Measurements from ENCODE around the gene CASTOR1.

CASTOR1 gene

DNA sequence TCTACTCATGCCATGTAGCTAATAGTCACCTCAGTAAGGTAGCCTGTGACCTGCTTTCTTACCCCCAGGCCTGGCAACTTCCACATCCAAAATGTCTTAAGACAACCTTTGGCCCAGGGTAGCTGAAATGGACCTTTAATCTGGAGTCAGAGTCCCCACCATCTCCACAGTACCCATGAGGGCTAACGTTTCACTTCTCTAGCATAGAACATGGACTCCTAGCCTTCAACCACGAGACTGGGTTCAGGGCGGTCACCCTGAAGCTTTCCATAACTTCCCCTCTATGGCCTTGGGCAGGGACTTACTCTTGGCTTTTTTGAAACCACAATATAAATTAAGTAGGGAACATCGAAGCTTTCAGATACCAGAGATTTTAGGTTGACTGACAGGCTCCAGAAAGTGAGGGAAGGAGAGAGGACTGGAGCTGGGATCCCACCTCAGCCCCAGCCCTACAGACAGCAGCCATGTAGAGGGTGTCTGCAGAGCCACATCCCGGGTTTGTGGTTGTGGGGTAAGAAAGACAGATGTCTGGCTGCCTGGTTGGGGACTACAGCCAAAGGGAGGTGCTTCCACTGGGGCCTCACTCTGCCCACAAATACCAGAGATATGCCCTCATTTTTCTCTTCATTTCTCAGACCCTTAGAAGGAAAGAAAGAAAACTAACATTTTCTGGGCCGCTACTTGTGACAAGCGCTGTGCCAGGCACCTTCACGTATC is 34.9 kb upstream of the CASTOR1 start:
- H3K27ac ChIP-seq (ENCODE audit: low read depth, low read length), result no peak overlapping the region
- H3K4ac ChIP-seq (ENCODE audit: low read depth, low read length), result no peak overlapping the region
- no peak overlapping the region for H3K9ac ChIP-seq (ENCODE audit: low read length)
- H3K4me1 ChIP-seq (ENCODE audit: control insufficient read depth, low read depth, low read length), result no peaks in the 10 kb centered on the region
- H3K23ac ChIP-seq (ENCODE audit: low read length), result no peak overlapping the region
- H2BK120ac ChIP-seq (ENCODE audit: low read depth, low read length), result no peak overlapping the region
- no peak overlapping the region for H2BK15ac ChIP-seq (replicated peaks; ENCODE audit: low read depth)
- no peak overlapping the region for H3K4me3 ChIP-seq (ENCODE audit: low read length)
- no peak overlapping the region for H3K18ac ChIP-seq (ENCODE audit: low read length)
- no peak overlapping the region for H2BK5ac ChIP-seq (ENCODE audit: low read length)
- no peaks in the 10 kb centered on the region for H3K79me2 ChIP-seq (ENCODE audit: control insufficient read depth, insufficient read depth, low read length)
- no peak overlapping the region for H2AK5ac ChIP-seq (ENCODE audit: low read length)
- H3K56ac ChIP-seq (ENCODE audit: low read length), result no peak overlapping the region
- no peaks in the 10 kb centered on the region for H3K36me3 ChIP-seq (ENCODE audit: control insufficient read depth, insufficient read depth, low read length)
- H3K79me1 ChIP-seq (ENCODE audit: low read length), result no peaks in the 10 kb centered on the region
- no peaks in the 10 kb centered on the region for H3K27me3 ChIP-seq (ENCODE audit: insufficient read depth, low read length, poor library complexity)
- H3K4me2 ChIP-seq (ENCODE audit: low read length), result no peak overlapping the region
- no peak overlapping the region for H4K5ac ChIP-seq (ENCODE audit: low read length)
- no peak overlapping the region for H4K8ac ChIP-seq (ENCODE audit: low read depth, low read length)
- no peak for DNase-seq
- no CpG with 5 or more reads among the region's 8 CpGs for WGBS (ENCODE audit: extremely low coverage, insufficient coverage, low lambda C conversion rate)

DNA sequence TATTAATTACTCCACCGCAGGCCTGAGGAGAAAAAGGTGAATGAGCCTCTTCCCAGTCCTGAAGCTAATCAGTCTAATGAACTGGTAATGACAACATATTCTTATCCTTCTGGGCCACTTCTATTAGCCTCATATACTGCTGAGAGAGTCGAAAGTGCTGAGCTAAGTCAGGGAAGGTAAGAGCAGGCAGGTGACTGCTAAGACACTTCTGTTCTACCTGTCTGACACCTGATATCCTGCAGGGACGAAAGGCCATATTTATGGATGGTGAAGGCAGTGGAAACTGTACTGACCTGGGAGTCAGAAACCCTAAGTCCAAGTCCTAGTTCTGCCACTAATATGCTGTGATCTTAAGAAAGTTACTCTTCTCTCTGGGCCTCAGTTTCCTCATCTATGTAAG is 33.9 kb upstream of the CASTOR1 start:
- no peaks in the 10 kb centered on the region for H3K79me1 ChIP-seq (ENCODE audit: low read length)
- H3K79me2 ChIP-seq (ENCODE audit: control insufficient read depth, insufficient read depth, low read length), result no peaks in the 10 kb centered on the region
- H3K9ac ChIP-seq (ENCODE audit: low read length), result no peak overlapping the region
- no peak overlapping the region for H3K4me3 ChIP-seq (ENCODE audit: low read length)
- no peak overlapping the region for H3K23ac ChIP-seq (ENCODE audit: low read length)
- WGBS (ENCODE audit: extremely low coverage, insufficient coverage, low lambda C conversion rate), result no CpG with 5 or more reads among the region's 3 CpGs
- H2BK120ac ChIP-seq (ENCODE audit: low read depth, low read length), result no peak overlapping the region
- no peak overlapping the region for H3K4me2 ChIP-seq (ENCODE audit: low read length)
- H4K8ac ChIP-seq (ENCODE audit: low read depth, low read length), result no peak overlapping the region
- no peak overlapping the region for H4K5ac ChIP-seq (ENCODE audit: low read length)
- H3K27me3 ChIP-seq (ENCODE audit: insufficient read depth, low read length, poor library complexity), result no peaks in the 10 kb centered on the region
- H2BK15ac ChIP-seq (replicated peaks; ENCODE audit: low read depth), result no peak overlapping the region
- H3K4ac ChIP-seq (ENCODE audit: low read depth, low read length), result no peak overlapping the region
- no peaks in the 10 kb centered on the region for H3K36me3 ChIP-seq (ENCODE audit: control insufficient read depth, insufficient read depth, low read length)
- no peaks in the 10 kb centered on the region for H3K4me1 ChIP-seq (ENCODE audit: control insufficient read depth, low read depth, low read length)
- no peak for DNase-seq
- no peak overlapping the region for H3K56ac ChIP-seq (ENCODE audit: low read length)
- no peak overlapping the region for H2BK5ac ChIP-seq (ENCODE audit: low read length)
- H3K27ac ChIP-seq (ENCODE audit: low read depth, low read length), result no peak overlapping the region
- no peak overlapping the region for H2AK5ac ChIP-seq (ENCODE audit: low read length)
- H3K18ac ChIP-seq (ENCODE audit: low read length), result no peak overlapping the region

DNA sequence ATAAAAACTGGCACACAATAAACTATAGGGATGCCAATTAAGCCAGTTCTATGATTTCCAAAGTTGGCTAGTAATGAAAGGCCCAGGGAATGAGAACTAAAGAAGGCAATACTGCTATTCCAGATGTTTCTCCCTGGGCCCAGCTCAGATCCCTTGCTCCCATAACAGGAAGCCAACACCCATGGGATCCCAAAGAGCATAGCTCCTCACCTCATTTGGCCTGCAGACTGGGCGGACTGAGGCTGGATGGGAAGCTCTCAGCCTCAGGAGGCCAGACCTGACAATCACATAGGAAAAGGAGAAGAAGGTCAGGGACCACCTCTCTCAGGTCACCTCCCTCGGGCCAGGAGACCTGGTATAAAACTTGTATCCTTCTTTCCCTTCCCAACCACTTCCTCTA is 32.2 kb upstream of the CASTOR1 start:
- H4K5ac ChIP-seq (ENCODE audit: low read length), result no peak overlapping the region
- H3K79me1 ChIP-seq (ENCODE audit: low read length), result no peaks in the 10 kb centered on the region
- no peak overlapping the region for H3K18ac ChIP-seq (ENCODE audit: low read length)
- no peak overlapping the region for H3K4me2 ChIP-seq (ENCODE audit: low read length)
- H3K9ac ChIP-seq (ENCODE audit: low read length), result no peak overlapping the region
- no peaks in the 10 kb centered on the region for H3K4me1 ChIP-seq (ENCODE audit: control insufficient read depth, low read depth, low read length)
- no peaks in the 10 kb centered on the region for H3K27me3 ChIP-seq (ENCODE audit: insufficient read depth, low read length, poor library complexity)
- no peak overlapping the region for H3K56ac ChIP-seq (ENCODE audit: low read length)
- H2BK5ac ChIP-seq (ENCODE audit: low read length), result no peak overlapping the region
- H3K23ac ChIP-seq (ENCODE audit: low read length), result no peak overlapping the region
- no CpG with 5 or more reads among the region's 2 CpGs for WGBS (ENCODE audit: extremely low coverage, insufficient coverage, low lambda C conversion rate)
- H3K27ac ChIP-seq (ENCODE audit: low read depth, low read length), result no peak overlapping the region
- no peak overlapping the region for H4K8ac ChIP-seq (ENCODE audit: low read depth, low read length)
- H2BK15ac ChIP-seq (replicated peaks; ENCODE audit: low read depth), result no peak overlapping the region
- no peak for DNase-seq
- H2BK120ac ChIP-seq (ENCODE audit: low read depth, low read length), result no peak overlapping the region
- H3K4me3 ChIP-seq (ENCODE audit: low read length), result no peak overlapping the region
- no peaks in the 10 kb centered on the region for H3K36me3 ChIP-seq (ENCODE audit: control insufficient read depth, insufficient read depth, low read length)
- H3K79me2 ChIP-seq (ENCODE audit: control insufficient read depth, insufficient read depth, low read length), result no peaks in the 10 kb centered on the region
- no peak overlapping the region for H3K4ac ChIP-seq (ENCODE audit: low read depth, low read length)
- no peak overlapping the region for H2AK5ac ChIP-seq (ENCODE audit: low read length)

- H3K36me3 ChIP-seq (ENCODE audit: control insufficient read depth, insufficient read depth, low read length), result no peaks in the 10 kb centered on the region
- H3K27ac ChIP-seq (ENCODE audit: low read depth, low read length), result no peak overlapping the region
- H2AK5ac ChIP-seq (ENCODE audit: low read length), result no peak overlapping the region
- H3K4me1 ChIP-seq (ENCODE audit: control insufficient read depth, low read depth, low read length), result no peaks in the 10 kb centered on the region
- no CpG with 5 or more reads among the region's 3 CpGs for WGBS (ENCODE audit: extremely low coverage, insufficient coverage, low lambda C conversion rate)
- H2BK120ac ChIP-seq (ENCODE audit: low read depth, low read length), result no peak overlapping the region
- H3K23ac ChIP-seq (ENCODE audit: low read length), result no peak overlapping the region
- H3K18ac ChIP-seq (ENCODE audit: low read length), result no peak overlapping the region
- no peak overlapping the region for H3K9ac ChIP-seq (ENCODE audit: low read length)
- no peak overlapping the region for H3K4ac ChIP-seq (ENCODE audit: low read depth, low read length)
- H2BK5ac ChIP-seq (ENCODE audit: low read length), result no peak overlapping the region
- H3K79me2 ChIP-seq (ENCODE audit: control insufficient read depth, insufficient read depth, low read length), result no peaks in the 10 kb centered on the region
- DNase-seq, result no peak
- H3K4me3 ChIP-seq (ENCODE audit: low read length), result no peak overlapping the region
- no peak overlapping the region for H4K8ac ChIP-seq (ENCODE audit: low read depth, low read length)
- no peak overlapping the region for H3K56ac ChIP-seq (ENCODE audit: low read length)
- no peak overlapping the region for H4K5ac ChIP-seq (ENCODE audit: low read length)
- H3K4me2 ChIP-seq (ENCODE audit: low read length), result no peak overlapping the region
- no peak overlapping the region for H2BK15ac ChIP-seq (replicated peaks; ENCODE audit: low read depth)
- H3K27me3 ChIP-seq (ENCODE audit: insufficient read depth, low read length, poor library complexity), result no peaks in the 10 kb centered on the region
- H3K79me1 ChIP-seq (ENCODE audit: low read length), result no peaks in the 10 kb centered on the region
These were observed 30.8 kb upstream of the CASTOR1 start for GRCh38 chr22:30320021-30320556.

DNA sequence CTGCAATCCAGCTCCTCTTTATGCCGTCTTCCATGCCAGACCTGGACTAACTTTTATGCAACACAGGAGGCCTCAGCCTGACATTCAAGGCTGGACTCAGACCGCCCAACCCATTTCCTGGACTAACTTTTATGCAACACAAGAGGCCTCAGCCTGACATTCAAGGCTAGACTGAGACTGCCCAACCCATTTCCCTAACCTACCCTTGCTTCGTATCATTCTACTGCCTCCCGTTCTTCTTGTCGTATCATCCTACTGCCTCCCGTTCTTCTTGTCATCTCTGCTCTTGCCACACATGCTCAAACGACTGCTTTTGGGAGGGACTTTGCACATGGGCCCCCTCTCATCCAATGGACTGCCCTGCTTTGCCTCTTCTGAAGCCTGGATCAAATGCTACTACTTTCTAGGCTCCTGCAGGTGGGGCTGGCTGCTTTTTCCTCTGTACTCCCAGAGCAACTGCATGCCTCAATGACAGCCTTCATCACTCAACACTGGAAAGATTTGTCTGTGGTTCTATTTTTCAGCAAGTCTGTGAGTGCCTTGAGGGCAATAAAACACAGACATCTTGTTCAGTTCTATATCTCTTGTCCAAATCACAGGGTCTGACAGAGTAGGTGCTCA is 29.6 kb upstream of the CASTOR1 start:
- no CpG with 5 or more reads among the region's 7 CpGs for WGBS (ENCODE audit: extremely low coverage, insufficient coverage, low lambda C conversion rate)
- H4K5ac ChIP-seq (ENCODE audit: low read length), result no peak overlapping the region

More for the DNA sequence above, 29.6 kb upstream of the CASTOR1 start:
- H3K27me3 ChIP-seq (ENCODE audit: insufficient read depth, low read length, poor library complexity), result no peaks in the 10 kb centered on the region
- no peak overlapping the region for H3K56ac ChIP-seq (ENCODE audit: low read length)
- no peaks in the 10 kb centered on the region for H3K4me1 ChIP-seq (ENCODE audit: control insufficient read depth, low read depth, low read length)
- no peak overlapping the region for H3K4me2 ChIP-seq (ENCODE audit: low read length)
- H4K8ac ChIP-seq (ENCODE audit: low read depth, low read length), result no peak overlapping the region
- no peak overlapping the region for H3K18ac ChIP-seq (ENCODE audit: low read length)
- no peak overlapping the region for H2BK120ac ChIP-seq (ENCODE audit: low read depth, low read length)
- H3K79me1 ChIP-seq (ENCODE audit: low read length), result no peaks in the 10 kb centered on the region
- no peak overlapping the region for H2BK15ac ChIP-seq (replicated peaks; ENCODE audit: low read depth)
- H3K4me3 ChIP-seq (ENCODE audit: low read length), result no peak overlapping the region
- H3K9ac ChIP-seq (ENCODE audit: low read length), result no peak overlapping the region
- DNase-seq, result peak; percentile 37
- H3K79me2 ChIP-seq (ENCODE audit: control insufficient read depth, insufficient read depth, low read length), result no peaks in the 10 kb centered on the region
- no peak overlapping the region for H3K23ac ChIP-seq (ENCODE audit: low read length)
- no peak overlapping the region for H3K27ac ChIP-seq (ENCODE audit: low read depth, low read length)
- H2AK5ac ChIP-seq (ENCODE audit: low read length), result no peak overlapping the region
- no peak overlapping the region for H3K4ac ChIP-seq (ENCODE audit: low read depth, low read length)
- H2BK5ac ChIP-seq (ENCODE audit: low read length), result no peak overlapping the region
- no peaks in the 10 kb centered on the region for H3K36me3 ChIP-seq (ENCODE audit: control insufficient read depth, insufficient read depth, low read length)

Measured in mesendoderm (in vitro differentiated cells).